ENCODE results near the gene RELCH.

The RELCH gene

GRCh38 chr18:62357079-62357719 is 170.1 kb downstream of the RELCH start:
- TF ChIP-seq, protein P1, sequence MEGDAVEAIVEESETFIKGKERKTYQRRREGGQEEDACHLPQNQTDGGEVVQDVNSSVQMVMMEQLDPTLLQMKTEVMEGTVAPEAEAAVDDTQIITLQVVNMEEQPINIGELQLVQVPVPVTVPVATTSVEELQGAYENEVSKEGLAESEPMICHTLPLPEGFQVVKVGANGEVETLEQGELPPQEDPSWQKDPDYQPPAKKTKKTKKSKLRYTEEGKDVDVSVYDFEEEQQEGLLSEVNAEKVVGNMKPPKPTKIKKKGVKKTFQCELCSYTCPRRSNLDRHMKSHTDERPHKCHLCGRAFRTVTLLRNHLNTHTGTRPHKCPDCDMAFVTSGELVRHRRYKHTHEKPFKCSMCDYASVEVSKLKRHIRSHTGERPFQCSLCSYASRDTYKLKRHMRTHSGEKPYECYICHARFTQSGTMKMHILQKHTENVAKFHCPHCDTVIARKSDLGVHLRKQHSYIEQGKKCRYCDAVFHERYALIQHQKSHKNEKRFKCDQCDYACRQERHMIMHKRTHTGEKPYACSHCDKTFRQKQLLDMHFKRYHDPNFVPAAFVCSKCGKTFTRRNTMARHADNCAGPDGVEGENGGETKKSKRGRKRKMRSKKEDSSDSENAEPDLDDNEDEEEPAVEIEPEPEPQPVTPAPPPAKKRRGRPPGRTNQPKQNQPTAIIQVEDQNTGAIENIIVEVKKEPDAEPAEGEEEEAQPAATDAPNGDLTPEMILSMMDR (IDR thresholded peaks at IDR 0.05; ENCODE audit: insufficient read depth, low read length, poor library complexity, severe bottlenecking) = no peak
- DNase-seq (ENCODE audit: extremely low read depth, insufficient read length) = no peak
- Histone ChIP-seq H3K4me3 (replicated peaks; ENCODE audit: low read depth, low read length) (no peak overlapping the region), H3K36me3 (ENCODE audit: control insufficient read depth, insufficient read depth, low read length) (no peaks in the 10 kb centered on the region), H3K27me3 (replicated peaks; ENCODE audit: control insufficient read depth, insufficient read depth, low read length) (no peaks in the 10 kb centered on the region)
